HEK293 (cell line): ENCODE results near the gene PRKAG3.

Experiments used
- CTCF ChIA-PET: fragments of 350-600 bp; formaldehyde crosslinking; extraction: SDS; loops from one replicate; lab custom pipeline; 2021; ENCODE audit warnings: antibody characterized with exemption; lab: Yijun Ruan, JAX
- POLR2A ChIA-PET: fragments of 300-600 bp; formaldehyde crosslinking; extraction: SDS; loops from one replicate; lab custom pipeline; 2020; ENCODE audit warnings: antibody characterized with exemption, inconsistent platforms; lab: Yijun Ruan, JAX
- H3K27ac ChIP-seq: fragments of 200-500 bp; sonication (Bioruptor generic); 2 replicates; pipeline ENCODE4 v1.5.1; 2014; ENCODE audit warnings: low read depth, low read length, control low read depth, inconsistent platforms; ENCODE audit errors: extremely low read depth
- H3K36me3 ChIP-seq, 2 experiments: fragments of 200-500 bp in 1 of 2; sonication (Bioruptor generic) in 1 of 2; 1 replicate in 1 of 2; 2 replicates in 1 of 2; pipeline ENCODE4 v1.5.1; 2014 to 2017; ENCODE audit warnings: inconsistent platforms in 2 of 2, low read length in 2 of 2; ENCODE audit not compliant: control insufficient read depth in 2 of 2, insufficient read depth in 1 of 2
- H3K4me1 ChIP-seq: fragments of 200-500 bp; sonication (Bioruptor generic); 2 replicates; pipeline ENCODE4 v1.5.1; 2014; ENCODE audit warnings: mild to moderate bottlenecking, low read length, inconsistent platforms; ENCODE audit not compliant: control insufficient read depth, insufficient read depth
- H3K4me3 ChIP-seq: 2 replicates; pipeline ENCODE4 v1.5.1; 2011; ENCODE audit warnings: low read depth, mild to moderate bottlenecking, control low read depth, low read length, moderate library complexity
- H3K9me3 ChIP-seq: fragments of 200-500 bp; sonication (Bioruptor generic); 2 replicates; pipeline ENCODE4 v1.5.1; 2014; ENCODE audit warnings: low read depth, low read length, inconsistent platforms; ENCODE audit not compliant: control insufficient read depth, insufficient read depth
- GLI2 ChIP-seq: fragments of 450-650 bp; formaldehyde crosslinking; IDR thresholded peaks from 2 replicates; pipeline ENCODE4; 2017; ENCODE audit warnings: missing biosample characterization, missing genetic modification characterization, low read depth, borderline replicate concordance
- GLI4 ChIP-seq: fragments of 450-650 bp; formaldehyde crosslinking; IDR thresholded peaks from 2 replicates; pipeline ENCODE4 v1.5.1; 2016; ENCODE audit warnings: missing biosample characterization, missing genetic modification characterization
- GLIS2 ChIP-seq: fragments of 450-650 bp; formaldehyde crosslinking; IDR thresholded peaks from 2 replicates; pipeline ENCODE4 v1.5.1; 2016; ENCODE audit warnings: missing biosample characterization, missing genetic modification characterization
- INSM2 ChIP-seq: fragments of 450-650 bp; formaldehyde crosslinking; IDR thresholded peaks from 2 replicates; pipeline ENCODE4 v1.5.1; 2016; ENCODE audit warnings: missing biosample characterization, missing genetic modification characterization
- SCRT2 ChIP-seq: fragments of 450-650 bp; formaldehyde crosslinking; IDR thresholded peaks from 2 replicates; pipeline ENCODE4 v1.5.1; 2016; ENCODE audit warnings: missing biosample characterization, missing genetic modification characterization
- ZBTB1 ChIP-seq: fragments of 450-650 bp; formaldehyde crosslinking; IDR thresholded peaks from 2 replicates; pipeline ENCODE4 v1.5.1; 2016; ENCODE audit warnings: missing biosample characterization, missing genetic modification characterization
- ZBTB10 ChIP-seq: fragments of 450-650 bp; formaldehyde crosslinking; IDR thresholded peaks from 2 replicates; pipeline ENCODE4 v1.5.1; 2016; ENCODE audit warnings: missing biosample characterization, missing genetic modification characterization
- ZBTB21 ChIP-seq: fragments of 450-650 bp; formaldehyde crosslinking; IDR thresholded peaks from 2 replicates; pipeline ENCODE4 v1.5.1; 2017; ENCODE audit warnings: missing biosample characterization, missing genetic modification characterization
- ZBTB8A ChIP-seq: fragments of 450-650 bp; formaldehyde crosslinking; IDR thresholded peaks from 2 replicates; pipeline ENCODE4 v1.5.1; 2016; ENCODE audit warnings: missing biosample characterization, missing genetic modification characterization
- ZFHX2 ChIP-seq: fragments of 450-650 bp; formaldehyde crosslinking; conservative IDR thresholded peaks from 2 replicates; pipeline ENCODE4 v1.5.1; 2016; ENCODE audit warnings: missing biosample characterization, missing genetic modification characterization
- ZNF114 ChIP-seq: fragments of 450-650 bp; formaldehyde crosslinking; IDR thresholded peaks from 2 replicates; pipeline ENCODE4 v1.5.0; 2017; ENCODE audit warnings: missing biosample characterization, missing genetic modification characterization
- ZNF121 ChIP-seq: fragments of 450-650 bp; formaldehyde crosslinking; IDR thresholded peaks from 2 replicates; pipeline ENCODE4 v1.5.1; 2016; ENCODE audit warnings: missing biosample characterization, missing genetic modification characterization
- ZNF138 ChIP-seq: fragments of 450-650 bp; formaldehyde crosslinking; IDR thresholded peaks from 2 replicates; pipeline ENCODE4 v1.5.1; 2016; ENCODE audit warnings: missing biosample characterization, missing genetic modification characterization, borderline replicate concordance
- ZNF16 ChIP-seq: fragments of 450-650 bp; formaldehyde crosslinking; IDR thresholded peaks from 2 replicates; pipeline ENCODE4 v1.5.1; 2016; ENCODE audit warnings: low read depth, missing biosample characterization, missing genetic modification characterization
- ZNF274 ChIP-seq, 2 experiments: fragments of 200-500 bp in 1 of 2; fragments of 450-650 bp in 1 of 2; sonication (Bioruptor generic) in 1 of 2; formaldehyde crosslinking in 1 of 2; IDR thresholded peaks; 2 replicates each; pipeline versions ENCODE4 v1.5.1 to v1.6.1; 2014 to 2016; ENCODE audit warnings: borderline replicate concordance in 1 of 2, inconsistent platforms in 1 of 2, low read length in 1 of 2, missing biosample characterization in 1 of 2, missing genetic modification characterization in 1 of 2
- ZNF354C ChIP-seq: fragments of 450-650 bp; formaldehyde crosslinking; IDR thresholded peaks from 2 replicates; pipeline ENCODE4 v1.5.1; 2016; ENCODE audit warnings: missing biosample characterization, missing genetic modification characterization, low read depth, borderline replicate concordance
- ZNF423 ChIP-seq: fragments of 450-650 bp; formaldehyde crosslinking; IDR thresholded peaks from 2 replicates; pipeline ENCODE4 v1.5.1; 2016; ENCODE audit warnings: missing biosample characterization, missing genetic modification characterization
- ZNF501 ChIP-seq: fragments of 450-650 bp; formaldehyde crosslinking; IDR thresholded peaks from 2 replicates; pipeline ENCODE4 v1.5.1; 2016; ENCODE audit warnings: missing biosample characterization, missing genetic modification characterization
- ZNF645 ChIP-seq: fragments of 450-650 bp; formaldehyde crosslinking; IDR thresholded peaks from 2 replicates; pipeline ENCODE4; 2016; ENCODE audit warnings: missing biosample characterization, missing genetic modification characterization
- ZNF701 ChIP-seq: fragments of 450-650 bp; formaldehyde crosslinking; IDR thresholded peaks from 2 replicates; pipeline ENCODE4 v1.5.1; 2016; ENCODE audit warnings: missing biosample characterization, missing genetic modification characterization
- ZNF785 ChIP-seq: fragments of 450-650 bp; formaldehyde crosslinking; IDR thresholded peaks from 2 replicates; pipeline ENCODE4 v1.5.1; 2016; ENCODE audit warnings: missing biosample characterization, missing genetic modification characterization
- ZNF837 ChIP-seq: fragments of 450-650 bp; formaldehyde crosslinking; IDR thresholded peaks from 2 replicates; pipeline ENCODE4 v1.5.1; 2016; ENCODE audit warnings: missing biosample characterization, missing genetic modification characterization

The PRKAG3 gene

GRCh38 chr2:218816561-218817011, 15.0 kb downstream of the PRKAG3 start:
- Histone ChIP-seq H3K36me3 (no peaks in the 10 kb centered on the region), H3K9me3 (no peaks in the 10 kb centered on the region), H3K27ac (no peak overlapping the region), H3K4me1 (no peaks in the 10 kb centered on the region), H3K4me3 (no peak overlapping the region)
- TF ChIP-seq ZNF837 (tag by site-specific recombination), result no peak
- no peak for TF ChIP-seq ZBTB21 (tag by site-specific recombination)
- TF ChIP-seq ZBTB1 (tag by site-specific recombination), result no peak
- TF ChIP-seq ZNF785 (tag by site-specific recombination), result no peak
- TF ChIP-seq INSM2 (tag by site-specific recombination), result no peak
- no peak for TF ChIP-seq GLI4
- TF ChIP-seq ZBTB8A (tag by site-specific recombination), result no peak
- TF ChIP-seq ZNF16 (tag by site-specific recombination), result no peak
- no peak for TF ChIP-seq ZFHX2 (tag by site-specific recombination)
- no peak for TF ChIP-seq ZNF354C (tag by site-specific recombination)
- no peak for TF ChIP-seq ZNF423 (tag by site-specific recombination)
- no peak for TF ChIP-seq GLI2 (tag by site-specific recombination)
- no peak for TF ChIP-seq ZNF138 (tag by site-specific recombination)
- no peak for TF ChIP-seq ZNF274 (IDR thresholded peaks at IDR 0.05; ENCODE audit: low read length)
- no peak for TF ChIP-seq ZNF274 (tag by site-specific recombination; IDR thresholded peaks at IDR 0.05; ENCODE audit: borderline replicate concordance)
- TF ChIP-seq ZNF114 (tag by site-specific recombination), result no peak
- no peak for TF ChIP-seq ZNF701 (tag by site-specific recombination)
- TF ChIP-seq GLIS2, result no peak
- POLR2A ChIA-PET, result no interaction called here
- CTCF ChIA-PET, result interaction anchor here (0.6 to 0.8 kb wide), 3 partner anchors 10 to 659 kb away, joined by 3 to 4 read pairs (median 3); no protein-coding TSS in a partner anchor

GRCh38 chr2:218815649-218816048, 16.0 kb downstream of the PRKAG3 start:
- CTCF ChIA-PET, result interaction anchor here (0.5 kb wide), 1 partner anchor 33 kb away, joined by 5 read pairs; no protein-coding TSS in a partner anchor
- Histone ChIP-seq H3K36me3 (no peaks in the 10 kb centered on the region), H3K4me3 (no peak overlapping the region), H3K4me1 (no peaks in the 10 kb centered on the region), H3K9me3 (no peaks in the 10 kb centered on the region), H3K27ac (no peak overlapping the region)
- POLR2A ChIA-PET, result interaction anchor here (0.7 kb wide), 1 partner anchor 156 kb away, joined by 3 read pairs; the partner anchor contains the start of genes BCS1L and ZNF142
- no peak for TF ChIP-seq ZBTB10 (tag by site-specific recombination)
- no peak for TF ChIP-seq SCRT2 (tag by site-specific recombination)
- TF ChIP-seq ZNF501 (tag by site-specific recombination), result no peak
- no peak for TF ChIP-seq ZNF645 (tag by site-specific recombination)
- no peak for TF ChIP-seq ZNF121 (tag by site-specific recombination)
